ENCODE data around the gene TUT7. TPM values are rescaled to one million over a fixed set of nuclear protein-coding genes. Genes with fewer than 3 reads are reported as not detected.

TUT7 gene

DNA sequence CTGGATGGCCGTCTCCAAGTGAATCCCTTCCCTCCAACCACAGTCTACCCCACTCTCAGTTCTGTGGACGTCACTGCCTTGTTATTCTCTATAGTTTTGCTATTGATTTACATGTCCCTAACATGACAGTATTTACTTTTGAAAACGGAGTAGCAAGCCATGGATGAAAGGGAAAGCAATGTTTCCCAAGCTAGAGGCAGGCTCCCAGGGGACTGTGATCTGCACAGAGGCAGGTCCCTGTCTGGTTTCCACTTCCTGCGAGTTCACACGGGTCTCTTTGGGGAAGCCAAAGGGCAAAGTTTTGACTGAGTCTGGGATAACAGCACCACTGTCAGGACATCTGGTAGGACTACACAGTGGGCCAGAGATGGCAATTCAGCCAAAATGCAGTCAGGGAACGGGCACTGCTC, 107.5 kb downstream of the TUT7 start:
- no peak overlapping the region for H3K4me3 ChIP-seq (ENCODE audit: low read length)
- H3K27me3 ChIP-seq (ENCODE audit: control insufficient read depth, insufficient read depth, low read length), result no peaks in the 10 kb centered on the region
- H3K9me3 ChIP-seq (replicated peaks; ENCODE audit: low read length), result no peaks in the 10 kb centered on the region
- no peaks in the 10 kb centered on the region for H3K36me3 ChIP-seq (ENCODE audit: insufficient read depth, low read length)
- H3K9ac ChIP-seq (ENCODE audit: low read depth, low read length), result no peak overlapping the region
- H3K4me1 ChIP-seq (ENCODE audit: control insufficient read depth, insufficient read depth, low read length), result no peaks in the 10 kb centered on the region
- H3K4me2 ChIP-seq (ENCODE audit: low read length), result no peak overlapping the region

DNA sequence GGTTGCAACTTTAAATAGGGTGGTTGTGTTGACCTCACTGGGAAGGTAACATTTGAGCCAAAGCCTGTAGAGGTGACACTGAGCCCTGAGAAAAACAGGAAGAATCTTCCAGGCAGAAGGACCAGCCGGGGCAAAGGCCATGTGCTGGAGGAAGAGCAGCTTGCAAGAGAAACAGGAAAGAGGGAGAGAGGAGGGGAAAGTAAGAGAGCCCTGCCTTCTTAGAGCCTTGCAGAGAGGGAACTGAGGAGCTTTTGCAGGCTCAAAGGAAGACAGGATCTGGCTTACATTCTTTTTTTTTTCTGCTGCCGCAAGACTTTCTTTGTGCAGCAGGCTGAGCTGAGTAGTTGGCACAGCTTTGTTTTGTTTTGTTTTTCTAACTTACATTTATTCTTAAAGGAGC, 112.1 kb downstream of the TUT7 start:
- no peaks in the 10 kb centered on the region for H3K36me3 ChIP-seq (ENCODE audit: insufficient read depth, low read length)

DNA sequence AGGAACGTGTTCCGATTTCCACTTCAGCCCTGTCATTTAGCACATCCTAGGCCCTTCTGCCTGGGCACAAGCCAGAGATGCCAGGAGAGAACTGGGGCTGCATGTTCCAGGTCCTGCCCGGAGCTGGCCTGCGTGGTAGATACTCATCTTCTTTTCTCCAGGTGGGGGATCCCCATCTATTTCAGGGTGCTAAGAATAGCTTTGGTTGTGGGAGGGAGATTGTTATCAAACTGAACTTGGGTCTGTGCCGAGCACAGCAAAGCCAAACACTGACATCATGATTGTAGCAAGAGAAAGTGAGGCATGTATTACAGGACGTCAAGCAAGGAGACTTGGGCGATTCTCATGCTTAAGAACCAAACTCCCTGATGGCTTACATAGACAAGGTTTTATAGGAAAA, 113.0 kb downstream of the TUT7 start:
- no peaks in the 10 kb centered on the region for H3K36me3 ChIP-seq (ENCODE audit: insufficient read depth, low read length)
- no peak overlapping the region for H3K4me3 ChIP-seq (ENCODE audit: low read length)
- no peak overlapping the region for H3K4me2 ChIP-seq (ENCODE audit: low read length)
- H3K9ac ChIP-seq (ENCODE audit: low read depth, low read length), result no peak overlapping the region
- H3K4me1 ChIP-seq (ENCODE audit: control insufficient read depth, insufficient read depth, low read length), result no peaks in the 10 kb centered on the region
- H3K9me3 ChIP-seq (replicated peaks; ENCODE audit: low read length), result no peaks in the 10 kb centered on the region
- no peaks in the 10 kb centered on the region for H3K27me3 ChIP-seq (ENCODE audit: control insufficient read depth, insufficient read depth, low read length)

More for the DNA sequence above, 112.1 kb downstream of the TUT7 start:
- H3K9me3 ChIP-seq (replicated peaks; ENCODE audit: low read length), result no peaks in the 10 kb centered on the region
- H3K4me1 ChIP-seq (ENCODE audit: control insufficient read depth, insufficient read depth, low read length), result no peaks in the 10 kb centered on the region
- no peak overlapping the region for H3K4me2 ChIP-seq (ENCODE audit: low read length)
- H3K9ac ChIP-seq (ENCODE audit: low read depth, low read length), result no peak overlapping the region
- no peak overlapping the region for H3K4me3 ChIP-seq (ENCODE audit: low read length)
- H3K27me3 ChIP-seq (ENCODE audit: control insufficient read depth, insufficient read depth, low read length), result no peaks in the 10 kb centered on the region

DNA sequence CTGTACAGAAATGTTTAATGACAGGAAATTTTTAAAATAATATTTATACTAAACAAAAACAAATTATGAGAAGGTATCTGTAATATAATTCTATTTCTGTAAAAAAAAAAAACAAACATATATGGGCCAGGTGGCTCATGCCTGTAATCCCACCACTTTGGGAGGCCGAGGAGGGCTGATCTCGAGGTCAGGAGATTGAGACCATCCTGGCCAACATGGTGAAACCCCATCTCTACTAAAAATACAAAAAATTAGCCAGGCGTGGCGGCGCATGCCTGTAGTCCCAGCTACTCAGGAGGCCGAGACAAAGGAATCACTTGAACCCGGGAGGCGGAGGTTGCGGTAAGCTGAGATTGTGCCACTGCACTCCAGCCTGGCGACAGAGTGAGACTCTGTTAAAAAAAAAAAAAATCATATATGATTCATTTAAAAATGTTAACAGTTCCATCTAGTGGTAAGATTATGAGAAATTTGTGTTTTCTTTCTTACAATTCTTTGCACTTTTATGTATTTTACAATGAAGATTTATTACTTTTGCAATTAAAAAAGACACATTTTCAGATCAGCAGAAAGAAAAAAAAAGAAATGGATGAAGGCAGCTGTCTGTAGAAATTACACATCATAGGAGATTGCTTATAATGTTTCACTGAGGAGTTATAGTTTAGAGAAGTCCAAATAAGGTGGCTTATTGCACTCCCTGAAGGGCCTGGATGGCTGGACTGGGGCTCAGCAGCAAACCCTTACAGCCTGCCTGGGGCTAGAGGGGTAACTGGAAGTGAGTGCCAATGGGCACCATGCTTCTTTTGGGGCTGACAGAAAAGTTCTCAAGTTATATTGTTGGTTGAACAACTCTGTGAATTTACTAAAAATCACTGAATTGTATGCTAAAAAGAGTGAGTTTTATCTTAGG, 115.1 kb downstream of the TUT7 start:
- H3K4me2 ChIP-seq (ENCODE audit: low read length), result no peak overlapping the region
- no peaks in the 10 kb centered on the region for H3K36me3 ChIP-seq (ENCODE audit: insufficient read depth, low read length)
- H3K4me3 ChIP-seq (ENCODE audit: low read length), result no peak overlapping the region
- no peak overlapping the region for H3K9ac ChIP-seq (ENCODE audit: low read depth, low read length)
- no peaks in the 10 kb centered on the region for H3K9me3 ChIP-seq (replicated peaks; ENCODE audit: low read length)
- H3K4me1 ChIP-seq (ENCODE audit: control insufficient read depth, insufficient read depth, low read length), result no peaks in the 10 kb centered on the region
- no peaks in the 10 kb centered on the region for H3K27me3 ChIP-seq (ENCODE audit: control insufficient read depth, insufficient read depth, low read length)

Small RNA genes within 50 kb of the gene (small RNA-seq; reads per million reads assigned to genes)
- gene RN7SKP264, result not detected

Data from skeletal muscle satellite cell (primary cell).